ENCODE results near the gene XIST. TPM values are rescaled to one million over a fixed set of nuclear protein-coding genes. Genes with fewer than 3 reads are reported as not detected.

XIST gene
- total RNA-seq, 2 experiments from 2014 or later, result not detected

- TF ChIP-seq CTCF (IDR thresholded peaks at IDR 0.05), result no peak
- no peaks in the 10 kb centered on the region for H3K4me1 Mint-ChIP-seq (ENCODE audit: low read depth)
- CTCF ChIA-PET, result no interaction called here
- H3K27me3 Mint-ChIP-seq, result no peaks in the 10 kb centered on the region
- no peaks in the 10 kb centered on the region for H3K36me3 Mint-ChIP-seq (ENCODE audit: low read depth)
- H3K27ac Mint-ChIP-seq, result no peak overlapping the region
- intact Hi-C loops (cut with micrococcal nuclease), result no loop called here
- no peak for ATAC-seq
- POLR2A ChIA-PET, result no interaction called here
- DNase-seq, result no peak
- no peak overlapping the region for H3K4me3 Mint-ChIP-seq
- peaks cover 4% of the 10 kb centered on the region for H3K9me3 Mint-ChIP-seq
Measured at GRCh38 chrX:73785493-73785892, 67.0 kb downstream of the XIST start.

Data from activated CD8-positive, alpha-beta T cell treated with anti-CD3 and anti-CD28 coated beads for 36 hours (primary cell).